Measurements from ENCODE around the gene MATR3. TPM values are rescaled to one million over a fixed set of nuclear protein-coding genes. Genes with fewer than 3 reads are reported as not detected.

The MATR3 gene
- 267 and 278 TPM in 2 replicates for total RNA-seq (2021)
- long read RNA-seq, full-length matches to known transcripts: 1,934 of 3,265 reads
- long read RNA-seq, partial matches to known transcripts: 760 of 3,265 reads
- long read RNA-seq, other reads (novel, unspliced or antisense): 571 of 3,265 reads

GRCh38 chr5:139293507-139294373 lies at the start of gene MATR3:
MATR3 (plus strand) TSS chr5:139293740; CDS start chr5:139307416, 13,676 bp downstream.
- H2BK12ac ChIP-seq (ENCODE audit: insufficient read length, low read depth, low read length): peak within 1 kb of the TSS; percentile 7
- no peak within 1 kb of the TSS for H2BK15ac ChIP-seq (ENCODE audit: low read depth, low read length)
- H3K4me1 Mint-ChIP-seq: peaks cover 31 to 36% of the 10 kb centered on the region in 2 experiments
- peaks cover 22 to 33% (median 32%) of the 10 kb centered on the region in 3 experiments for H3K36me3 Mint-ChIP-seq (ENCODE audit: insufficient read depth in 1 of 3, low read depth in 3 of 3)
- peak within 1 kb of the TSS; percentile 99 for H3K14ac ChIP-seq (ENCODE audit: insufficient read depth, low read length)
- no peaks in the 10 kb centered on the region; the same call in 1 of the 2 replicates for H3K4me1 ChIP-seq (ENCODE audit: insufficient read depth, low read length)
- DNase-seq: peak; percentile 97
- peak within 1 kb of the TSS; percentile 72 for H4K5ac ChIP-seq (ENCODE audit: insufficient read length, low read depth, low read length)
- H3K9me3 Mint-ChIP-seq: peaks cover 3% of the 10 kb centered on the region in 2 experiments; a peak in 1 of 5 replicates
- peak within 1 kb of the TSS; percentile 98 for H3K18ac ChIP-seq (ENCODE audit: insufficient read length, low read depth, low read length)
- peak within 1 kb of the TSS; percentile 98 to 99 for H3K4me3 Mint-ChIP-seq
- peak within 1 kb of the TSS; percentile 83 for H3K56ac ChIP-seq (ENCODE audit: insufficient read length, low read depth, low read length)
- peak within 1 kb of the TSS; percentile 74 for H3K23ac ChIP-seq (ENCODE audit: insufficient read length, low read depth, low read length)
- peak within 1 kb of the TSS; percentile 96 for H4K91ac ChIP-seq (ENCODE audit: insufficient read length, low read depth, low read length)
- H3K79me1 ChIP-seq (ENCODE audit: insufficient read depth, low read depth, low read length, poor library complexity, severe bottlenecking): no peaks in the 10 kb centered on the region
- peak within 1 kb of the TSS; percentile 29 for H4K8ac ChIP-seq (replicated peaks; ENCODE audit: insufficient read length, low read depth, low read length)
- peak within 1 kb of the TSS; percentile 100 for H3K9ac ChIP-seq (ENCODE audit: extremely low read depth, insufficient read length, low read length)
- H2AFZ ChIP-seq (ENCODE audit: low read length): no peak within 1 kb of the TSS
- H3K27ac ChIP-seq (ENCODE audit: insufficient read length, low read depth, low read length): peak within 1 kb of the TSS; percentile 95
- peak within 1 kb of the TSS; percentile 65 for H2AK5ac ChIP-seq (ENCODE audit: insufficient read length, low read length)
- peak within 1 kb of the TSS; percentile 95 for H3K4ac ChIP-seq (ENCODE audit: low read depth, low read length)
- H3K27me3 Mint-ChIP-seq (ENCODE audit: low read depth): no peaks in the 10 kb centered on the region
- H3K4me2 ChIP-seq (ENCODE audit: insufficient read depth, insufficient read length, low read length): peak within 1 kb of the TSS; percentile 75
- no peaks in the 10 kb centered on the region for H4K20me1 ChIP-seq (ENCODE audit: control insufficient read depth, insufficient read depth, insufficient read length)
- WGBS (ENCODE audit: extremely low coverage, insufficient read length, low lambda C conversion rate): no CpG with 5 or more reads among the region's 88 CpGs
- no peaks in the 10 kb centered on the region for H3K23me2 ChIP-seq (ENCODE audit: insufficient read length, low read depth, low read length, poor library complexity, severe bottlenecking)
- H2BK120ac ChIP-seq (ENCODE audit: low read depth, low read length, poor library complexity, severe bottlenecking): peak within 1 kb of the TSS; percentile 98
- H3K27me3 ChIP-seq (ENCODE audit: insufficient read depth, low read length): no peaks in the 10 kb centered on the region
- peak within 1 kb of the TSS; percentile 91 for H3T11ph ChIP-seq (ENCODE audit: low read length)
- peak within 1 kb of the TSS; percentile 99 to 100 (median 99) for H3K27ac Mint-ChIP-seq
- H3K79me2 ChIP-seq (ENCODE audit: insufficient read depth, low read length): peaks cover 44% of the 10 kb centered on the region
- no peak for TF ChIP-seq CTCF (conservative IDR thresholded peaks at IDR 0.05)
- no peak within 1 kb of the TSS for H2BK20ac ChIP-seq (ENCODE audit: low read depth, low read length, poor library complexity, severe bottlenecking)
- H2BK5ac ChIP-seq (ENCODE audit: insufficient read length, low read length): peak within 1 kb of the TSS; percentile 95
- no peaks in the 10 kb centered on the region for H3K9me3 ChIP-seq (ENCODE audit: control insufficient read depth, low read depth, low read length)

All from H9 (cell line).